ENCODE results near the gene SH3BP4.

- no peak for TF ChIP-seq EP300 (IDR thresholded peaks at IDR 0.05)
- TF ChIP-seq POLR2A (IDR thresholded peaks at IDR 0.05), result no peak
These were observed 79.1 kb downstream of the SH3BP4 start for GRCh38 chr2:235030936-235031335.
